Measurements from ENCODE around the gene TNIP2. TPM values are rescaled to one million over a fixed set of nuclear protein-coding genes. Genes with fewer than 3 reads are reported as not detected.

TNIP2 gene
- total RNA-seq, 4 donors from 2014 or later = 37.9 to 42.5 (median 40.3) TPM

GRCh38 chr4:2771264-2771663 is 15.1 kb upstream of the TNIP2 start:
- DNase-seq (ENCODE audit: low spot score in 2 of 2) = no peak
- intact Hi-C loops (cut with DNase I; ENCODE audit: low total_unique reads) = no loop called here
- WGBS, 2 donors = 48 to 70% methylated on average over 3 of the region's 3 CpGs
- no peak overlapping the region for H3K4me3 ChIP-seq (ENCODE audit: low read depth, poor library complexity, severe bottlenecking)
- TF ChIP-seq POLR2A (IDR thresholded peaks at IDR 0.05) (no peak), CTCF (IDR thresholded peaks at IDR 0.05) (no peak)

- no peak overlapping the region for H3K4me3 ChIP-seq (ENCODE audit: low read depth, poor library complexity, severe bottlenecking)
- 75 to 79% methylated on average over 12 to 15 of the region's 15 CpGs for WGBS, 2 donors
- intact Hi-C loops (cut with DNase I; ENCODE audit: low total_unique reads) = loop anchor here (10.0 kb wide), 1 partner anchor 176 kb away; no protein-coding TSS in a partner anchor
- no peak for DNase-seq (ENCODE audit: low spot score in 2 of 2)
- no peak for TF ChIP-seq CTCF (IDR thresholded peaks at IDR 0.05)
- no peak for TF ChIP-seq POLR2A (IDR thresholded peaks at IDR 0.05)
These were observed 12.8 kb upstream of the TNIP2 start for GRCh38 chr4:2768921-2769336.

GRCh38 chr4:2768124-2768523 is 12.0 kb upstream of the TNIP2 start:
- intact Hi-C loops (cut with DNase I; ENCODE audit: low total_unique reads) = loop anchor here (10.0 kb wide), 1 partner anchor 177 kb away; no protein-coding TSS in a partner anchor
- DNase-seq (ENCODE audit: low spot score in 2 of 2) = no peak

GRCh38 chr4:2767705-2768074 is 11.6 kb upstream of the TNIP2 start:
- DNase-seq (ENCODE audit: low spot score in 2 of 2) = no peak
- intact Hi-C loops (cut with DNase I; ENCODE audit: low total_unique reads) = loop anchor here (10.0 kb wide), 1 partner anchor 177 kb away; no protein-coding TSS in a partner anchor
- no peak overlapping the region for H3K4me3 ChIP-seq (ENCODE audit: low read depth, poor library complexity, severe bottlenecking)
- 71 to 79% methylated on average over 10 to 11 of the region's 11 CpGs for WGBS, 2 donors
- no peak for TF ChIP-seq POLR2A (IDR thresholded peaks at IDR 0.05)
- TF ChIP-seq CTCF (IDR thresholded peaks at IDR 0.05) = no peak

More at GRCh38 chr4:2768124-2768523, 12.0 kb upstream of the TNIP2 start:
- TF ChIP-seq CTCF (IDR thresholded peaks at IDR 0.05) = no peak
- TF ChIP-seq POLR2A (IDR thresholded peaks at IDR 0.05) = no peak
- no peak overlapping the region for H3K4me3 ChIP-seq (ENCODE audit: low read depth, poor library complexity, severe bottlenecking)
- 88 to 95% methylated on average over 9 of the region's 9 CpGs for WGBS, 2 donors

- WGBS, 2 donors = 77 to 92% methylated on average over 5 of the region's 5 CpGs
- H3K4me3 ChIP-seq (ENCODE audit: low read depth, poor library complexity, severe bottlenecking) = no peak overlapping the region
- no peak for DNase-seq (ENCODE audit: low spot score in 2 of 2)
- TF ChIP-seq CTCF (IDR thresholded peaks at IDR 0.05) (no peak), POLR2A (IDR thresholded peaks at IDR 0.05) (no peak)
- intact Hi-C loops (cut with DNase I; ENCODE audit: low total_unique reads) = loop anchor here (10.0 kb wide), 1 partner anchor 178 kb away; no protein-coding TSS in a partner anchor
These were observed 11.0 kb upstream of the TNIP2 start for GRCh38 chr4:2767046-2767704.

Data from lower leg skin (tissue), 4 donors.